RWPE2 (cell line): ENCODE data around the gene UMODL1.
"Not testable (repeated sequence)": the region's sequence is repeated elsewhere in the genome, so short reads cannot be mapped to it uniquely, and the experiment has no call there.

Experiments
- ATAC-seq: fragments of 200-7000 bp; cut with Tn5 transposase; 3 replicates; pipeline ENCODE4 v1.9.1; 2021; ENCODE audit warnings: low read depth
- DNase-seq: peaks from one replicate; pipeline ENCODE4 v3.0.0-alpha.2; 2020; ENCODE audit warnings: low spot score
- H3K27ac ChIP-seq: fragments of 450-650 bp; 2 replicates; pipeline ENCODE4 v1.5.1; 2017; ENCODE audit warnings: mild to moderate bottlenecking; ENCODE audit not compliant: poor library complexity, severe bottlenecking
- H3K27me3 ChIP-seq: fragments of 250-450 bp; sonication (Bioruptor Pico); 2 replicates; pipeline ENCODE4 v1.5.1; 2021; ENCODE audit warnings: mild to moderate bottlenecking, moderate library complexity; ENCODE audit not compliant: insufficient read depth, poor library complexity, severe bottlenecking
- H3K36me3 ChIP-seq: fragments of 250-450 bp; sonication (Bioruptor Pico); 2 replicates; pipeline ENCODE4 v1.5.1; 2020; ENCODE audit warnings: low read depth, mild to moderate bottlenecking, moderate library complexity
- H3K4me1 ChIP-seq: fragments of 250-450 bp; sonication (Bioruptor Pico); 2 replicates; pipeline ENCODE4 v1.5.1; 2021; ENCODE audit warnings: mild to moderate bottlenecking, moderate library complexity; ENCODE audit not compliant: insufficient read depth, poor library complexity, severe bottlenecking
- H3K4me3 ChIP-seq: fragments of 250-450 bp; sonication (Bioruptor Pico); 2 replicates; pipeline ENCODE4 v1.5.1; 2021; ENCODE audit warnings: mild to moderate bottlenecking, moderate library complexity; ENCODE audit not compliant: severe bottlenecking
- H3K9me3 ChIP-seq: fragments of 250-450 bp; sonication (Bioruptor Pico); 2 replicates; pipeline ENCODE4 v1.5.1; 2021; ENCODE audit warnings: mild to moderate bottlenecking, moderate library complexity; ENCODE audit not compliant: severe bottlenecking
- TF ChIP-seq, protein P1 (sequence below): fragments of 450-650 bp; IDR thresholded peaks from one replicate; pipeline ENCODE4 v1.5.1; 2017; ENCODE audit warnings: mild to moderate bottlenecking, moderate library complexity; ENCODE audit not compliant: poor library complexity, severe bottlenecking

The UMODL1 gene

GRCh38 chr21:42172596-42173483, 101.7 kb downstream of the UMODL1 start:
- no peaks in the 10 kb centered on the region for H3K9me3 ChIP-seq
- H3K36me3 ChIP-seq = 0 out of 2 replicates have a peak, but pooled peaks cover 3% of the 10 kb centered on the region
- ATAC-seq (no peak), DNase-seq (no peak)
- H3K4me1 ChIP-seq = peaks cover 26% of the 10 kb centered on the region
- H3K27ac ChIP-seq = peak overlapping the region; percentile 87
- TF ChIP-seq, protein P1, sequence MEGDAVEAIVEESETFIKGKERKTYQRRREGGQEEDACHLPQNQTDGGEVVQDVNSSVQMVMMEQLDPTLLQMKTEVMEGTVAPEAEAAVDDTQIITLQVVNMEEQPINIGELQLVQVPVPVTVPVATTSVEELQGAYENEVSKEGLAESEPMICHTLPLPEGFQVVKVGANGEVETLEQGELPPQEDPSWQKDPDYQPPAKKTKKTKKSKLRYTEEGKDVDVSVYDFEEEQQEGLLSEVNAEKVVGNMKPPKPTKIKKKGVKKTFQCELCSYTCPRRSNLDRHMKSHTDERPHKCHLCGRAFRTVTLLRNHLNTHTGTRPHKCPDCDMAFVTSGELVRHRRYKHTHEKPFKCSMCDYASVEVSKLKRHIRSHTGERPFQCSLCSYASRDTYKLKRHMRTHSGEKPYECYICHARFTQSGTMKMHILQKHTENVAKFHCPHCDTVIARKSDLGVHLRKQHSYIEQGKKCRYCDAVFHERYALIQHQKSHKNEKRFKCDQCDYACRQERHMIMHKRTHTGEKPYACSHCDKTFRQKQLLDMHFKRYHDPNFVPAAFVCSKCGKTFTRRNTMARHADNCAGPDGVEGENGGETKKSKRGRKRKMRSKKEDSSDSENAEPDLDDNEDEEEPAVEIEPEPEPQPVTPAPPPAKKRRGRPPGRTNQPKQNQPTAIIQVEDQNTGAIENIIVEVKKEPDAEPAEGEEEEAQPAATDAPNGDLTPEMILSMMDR = no peak
- H3K4me3 ChIP-seq = no peak overlapping the region
- no peaks in the 10 kb centered on the region for H3K27me3 ChIP-seq

DNA sequence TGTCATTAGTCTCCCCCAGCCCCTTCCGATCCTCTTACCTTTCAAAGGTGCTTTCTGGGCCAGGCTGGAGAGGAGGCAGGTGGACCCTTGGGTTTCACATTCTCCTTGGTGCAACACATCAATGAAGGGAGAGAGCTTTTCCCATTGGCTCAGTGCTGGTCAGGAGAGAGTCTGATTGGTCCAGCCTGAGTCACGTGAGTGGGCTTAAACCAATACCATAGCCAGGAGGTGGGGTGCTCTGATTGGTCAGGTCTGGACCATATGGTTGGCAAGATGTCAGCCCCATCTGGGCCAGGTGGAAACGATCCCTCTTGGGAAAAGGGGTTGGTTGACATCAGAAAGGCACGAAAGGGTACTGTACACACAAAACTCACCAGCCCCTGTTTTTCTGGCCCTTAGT, 103.1 kb downstream of the UMODL1 start:
- Histone ChIP-seq H3K9me3 (no peaks in the 10 kb centered on the region), H3K4me3 (no peak overlapping the region), H3K36me3 (0 out of 2 replicates have a peak, but pooled peaks cover 3% of the 10 kb centered on the region), H3K27ac (no peak overlapping the region), H3K27me3 (no peaks in the 10 kb centered on the region), H3K4me1 (peaks cover 26% of the 10 kb centered on the region)
- TF ChIP-seq, protein P1 = no peak
- DNase-seq (no peak), ATAC-seq (no peak)

DNA sequence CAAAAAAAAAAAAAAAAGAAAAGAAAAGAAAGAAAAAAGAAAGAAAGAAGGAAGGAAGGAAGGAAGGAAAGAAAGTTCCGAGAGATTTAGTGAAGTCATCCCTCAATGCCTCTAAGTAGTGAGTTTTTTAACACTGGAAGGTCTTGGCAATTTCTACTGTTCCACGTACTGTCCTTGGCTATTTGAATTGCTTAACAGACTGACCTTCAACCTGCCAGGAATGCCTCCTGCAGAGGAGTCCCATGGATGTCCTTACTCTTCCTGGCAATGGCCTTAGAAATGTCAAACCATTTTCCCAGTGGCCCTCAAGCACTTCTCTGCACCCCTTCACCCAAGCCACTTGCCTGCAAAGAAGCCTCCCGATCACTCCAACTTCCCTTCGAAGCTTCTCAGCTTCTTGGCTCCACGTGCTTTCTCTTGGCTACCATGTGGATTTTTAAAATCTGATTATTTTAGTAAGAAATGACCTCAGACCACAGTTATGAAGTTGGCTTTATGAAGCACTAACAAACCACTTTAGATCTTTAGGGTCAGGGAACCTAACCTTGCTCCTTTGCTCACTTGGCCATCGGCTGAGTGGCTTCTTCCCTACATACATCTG, 104.1 kb downstream of the UMODL1 start:
- Histone ChIP-seq H3K4me1 (peaks cover 19% of the 10 kb centered on the region), H3K27ac (no peak overlapping the region), H3K27me3 (no peaks in the 10 kb centered on the region), H3K36me3 (no peaks in the 10 kb centered on the region), H3K4me3 (no peak overlapping the region), H3K9me3 (no peaks in the 10 kb centered on the region)
- ATAC-seq (no peak), DNase-seq (no peak)
- TF ChIP-seq, protein P1 = no peak

DNA sequence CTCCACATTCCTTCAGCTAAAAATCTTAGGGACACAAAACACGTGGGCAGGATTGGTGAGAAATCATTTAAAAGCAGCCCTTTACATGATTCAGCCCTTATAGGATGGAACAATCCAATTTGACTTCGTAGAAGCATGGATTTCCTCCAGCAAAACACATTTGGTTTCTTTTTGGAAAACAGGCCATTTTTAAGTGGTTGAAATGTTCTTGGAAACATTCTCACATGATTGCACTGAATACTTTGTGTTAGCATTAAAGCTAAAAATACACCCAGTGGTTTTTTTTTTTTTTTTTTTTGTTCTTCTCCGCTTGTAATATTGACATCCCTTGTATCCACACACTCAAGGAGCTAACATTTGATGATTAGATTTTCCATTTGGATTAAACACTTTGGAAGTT, 105.7 kb downstream of the UMODL1 start:
- Histone ChIP-seq H3K4me1 (peaks cover 3% of the 10 kb centered on the region), H3K36me3 (no peaks in the 10 kb centered on the region), H3K27ac (no peak overlapping the region), H3K27me3 (no peaks in the 10 kb centered on the region), H3K4me3 (no peak overlapping the region), H3K9me3 (no peaks in the 10 kb centered on the region)
- DNase-seq (no peak), ATAC-seq (no peak)
- TF ChIP-seq, protein P1 = no peak

DNA sequence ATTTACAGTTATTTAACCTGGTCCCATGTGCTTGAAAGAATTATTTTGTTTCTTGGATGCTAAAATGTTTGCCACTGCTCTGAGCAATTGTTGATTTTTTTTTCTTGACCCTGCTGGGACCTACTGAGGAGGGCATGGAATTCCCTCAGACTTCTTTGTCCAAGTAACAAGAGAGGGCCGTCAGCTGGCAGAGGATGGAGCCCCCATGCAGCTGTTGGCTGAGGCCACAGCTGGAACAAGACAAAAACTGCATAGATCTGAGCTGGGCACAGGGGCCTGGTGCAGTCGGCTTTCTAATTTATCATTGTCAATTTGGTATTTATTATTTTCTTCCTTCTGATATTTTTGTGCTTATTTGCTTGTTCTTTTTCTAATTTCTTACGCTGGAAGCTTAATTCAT, 108.2 kb downstream of the UMODL1 start:
- no peaks in the 10 kb centered on the region for H3K27me3 ChIP-seq
- H3K9me3 ChIP-seq = no peaks in the 10 kb centered on the region
- H3K4me1 ChIP-seq = no peaks in the 10 kb centered on the region
- TF ChIP-seq, protein P1 = no peak
- H3K4me3 ChIP-seq = no peak overlapping the region
- H3K27ac ChIP-seq = no peak overlapping the region
- no peaks in the 10 kb centered on the region for H3K36me3 ChIP-seq
- ATAC-seq = no peak
- DNase-seq = no peak

- not testable (repeated sequence) for H3K4me1 ChIP-seq, H3K36me3 ChIP-seq, ATAC-seq, H3K27ac ChIP-seq, H3K27me3 ChIP-seq, DNase-seq, H3K4me3 ChIP-seq, H3K9me3 ChIP-seq
Measured at GRCh38 chr21:42180001-42180400, 108.9 kb downstream of the UMODL1 start.
